ENCODE data around the gene TMEM129.

TMEM129 gene

GRCh38 chr4:1749370-1749769 is 28.2 kb upstream of the TMEM129 start:
- no peak for TF ChIP-seq CTCF (IDR thresholded peaks at IDR 0.05; ENCODE audit: borderline replicate concordance, extremely low read depth, low read length, poor library complexity, severe bottlenecking)
- TF ChIP-seq EZH2 (IDR thresholded peaks at IDR 0.05; ENCODE audit: borderline replicate concordance, low read depth, low read length, severe bottlenecking), result no peak
- Histone ChIP-seq H4K20me1 (ENCODE audit: insufficient read depth, low read length) (peaks cover 23% of the 10 kb centered on the region), H3K36me3 (ENCODE audit: insufficient read depth, low read length) (peaks cover 13% of the 10 kb centered on the region), H3K79me2 (ENCODE audit: insufficient read depth, low read length) (no peaks in the 10 kb centered on the region), H2AFZ (ENCODE audit: low read depth, low read length) (no peak overlapping the region), H3K27me3 (ENCODE audit: insufficient read depth, low read length, poor library complexity) (no peaks in the 10 kb centered on the region), H3K4me1 (ENCODE audit: insufficient read depth, low read length) (peaks cover 6% of the 10 kb centered on the region), H3K4me2 (ENCODE audit: insufficient read depth, low read length) (no peak overlapping the region), H3K4me3 (ENCODE audit: low read depth in 1 of 2, low read length in 2 of 2) (no peak overlapping the region), H3K9ac (ENCODE audit: low read depth, low read length) (no peak overlapping the region), H3K9me3 (ENCODE audit: insufficient read depth, low read length, severe bottlenecking) (no peaks in the 10 kb centered on the region), H3K27ac (ENCODE audit: low read length) (no peak overlapping the region)
- DNase-seq (no peak), ATAC-seq (ENCODE audit: insufficient read depth, low read depth) (no peak)

GRCh38 chr4:1748465-1748995 is 27.4 kb upstream of the TMEM129 start:
- TF ChIP-seq CTCF (IDR thresholded peaks at IDR 0.05; ENCODE audit: borderline replicate concordance, extremely low read depth, low read length, poor library complexity, severe bottlenecking) (peak; percentile 92), EZH2 (IDR thresholded peaks at IDR 0.05; ENCODE audit: borderline replicate concordance, low read depth, low read length, severe bottlenecking) (no peak)
- no peak overlapping the region; the same call in 1 of the 2 replicates for H2AFZ ChIP-seq (ENCODE audit: low read depth, low read length)
- H3K4me2 ChIP-seq (ENCODE audit: insufficient read depth, low read length), result peak overlapping the region; percentile 58
- H3K9ac ChIP-seq (ENCODE audit: low read depth, low read length), result peak overlapping the region; percentile 28; the same call in 1 of the 2 replicates
- DNase-seq, result peak; percentile 88
- H4K20me1 ChIP-seq (ENCODE audit: insufficient read depth, low read length), result peaks cover 28% of the 10 kb centered on the region
- H3K79me2 ChIP-seq (ENCODE audit: insufficient read depth, low read length), result no peaks in the 10 kb centered on the region
- H3K27ac ChIP-seq (ENCODE audit: low read length), result no peak overlapping the region
- no peaks in the 10 kb centered on the region for H3K9me3 ChIP-seq (ENCODE audit: insufficient read depth, low read length, severe bottlenecking)
- H3K27me3 ChIP-seq (ENCODE audit: insufficient read depth, low read length, poor library complexity), result no peaks in the 10 kb centered on the region
- peaks cover 6% of the 10 kb centered on the region for H3K4me1 ChIP-seq (ENCODE audit: insufficient read depth, low read length)
- peaks cover 21% of the 10 kb centered on the region for H3K36me3 ChIP-seq (ENCODE audit: insufficient read depth, low read length)
- no peak overlapping the region for H3K4me3 ChIP-seq (ENCODE audit: low read depth in 1 of 2, low read length in 2 of 2)
- peak; percentile 83 for ATAC-seq (ENCODE audit: insufficient read depth, low read depth)

- no peaks in the 10 kb centered on the region for H3K79me2 ChIP-seq (ENCODE audit: insufficient read depth, low read length)
- H2AFZ ChIP-seq (ENCODE audit: low read depth, low read length), result no peak overlapping the region
- no peak for DNase-seq
- H3K36me3 ChIP-seq (ENCODE audit: insufficient read depth, low read length), result peaks cover 26% of the 10 kb centered on the region
- no peak for ATAC-seq (ENCODE audit: insufficient read depth, low read depth)
- H3K4me1 ChIP-seq (ENCODE audit: insufficient read depth, low read length), result peaks cover 6% of the 10 kb centered on the region
- no peak for TF ChIP-seq CTCF (IDR thresholded peaks at IDR 0.05; ENCODE audit: borderline replicate concordance, extremely low read depth, low read length, poor library complexity, severe bottlenecking)
- no peak for TF ChIP-seq EZH2 (IDR thresholded peaks at IDR 0.05; ENCODE audit: borderline replicate concordance, low read depth, low read length, severe bottlenecking)
- no peak overlapping the region for H3K9ac ChIP-seq (ENCODE audit: low read depth, low read length)
- no peak overlapping the region for H3K27ac ChIP-seq (ENCODE audit: low read length)
- H4K20me1 ChIP-seq (ENCODE audit: insufficient read depth, low read length), result peaks cover 29% of the 10 kb centered on the region
- H3K4me2 ChIP-seq (ENCODE audit: insufficient read depth, low read length), result no peak overlapping the region
- no peak overlapping the region for H3K4me3 ChIP-seq (ENCODE audit: low read depth in 1 of 2, low read length in 2 of 2)
- H3K27me3 ChIP-seq (ENCODE audit: insufficient read depth, low read length, poor library complexity), result no peaks in the 10 kb centered on the region
- no peaks in the 10 kb centered on the region for H3K9me3 ChIP-seq (ENCODE audit: insufficient read depth, low read length, severe bottlenecking)
These were observed 26.5 kb upstream of the TMEM129 start for GRCh38 chr4:1747603-1747967.
